ENCODE data around the gene EIF4G3. TPM values are rescaled to one million over a fixed set of nuclear protein-coding genes. Genes with fewer than 3 reads are reported as not detected.

EIF4G3 gene, protein sequence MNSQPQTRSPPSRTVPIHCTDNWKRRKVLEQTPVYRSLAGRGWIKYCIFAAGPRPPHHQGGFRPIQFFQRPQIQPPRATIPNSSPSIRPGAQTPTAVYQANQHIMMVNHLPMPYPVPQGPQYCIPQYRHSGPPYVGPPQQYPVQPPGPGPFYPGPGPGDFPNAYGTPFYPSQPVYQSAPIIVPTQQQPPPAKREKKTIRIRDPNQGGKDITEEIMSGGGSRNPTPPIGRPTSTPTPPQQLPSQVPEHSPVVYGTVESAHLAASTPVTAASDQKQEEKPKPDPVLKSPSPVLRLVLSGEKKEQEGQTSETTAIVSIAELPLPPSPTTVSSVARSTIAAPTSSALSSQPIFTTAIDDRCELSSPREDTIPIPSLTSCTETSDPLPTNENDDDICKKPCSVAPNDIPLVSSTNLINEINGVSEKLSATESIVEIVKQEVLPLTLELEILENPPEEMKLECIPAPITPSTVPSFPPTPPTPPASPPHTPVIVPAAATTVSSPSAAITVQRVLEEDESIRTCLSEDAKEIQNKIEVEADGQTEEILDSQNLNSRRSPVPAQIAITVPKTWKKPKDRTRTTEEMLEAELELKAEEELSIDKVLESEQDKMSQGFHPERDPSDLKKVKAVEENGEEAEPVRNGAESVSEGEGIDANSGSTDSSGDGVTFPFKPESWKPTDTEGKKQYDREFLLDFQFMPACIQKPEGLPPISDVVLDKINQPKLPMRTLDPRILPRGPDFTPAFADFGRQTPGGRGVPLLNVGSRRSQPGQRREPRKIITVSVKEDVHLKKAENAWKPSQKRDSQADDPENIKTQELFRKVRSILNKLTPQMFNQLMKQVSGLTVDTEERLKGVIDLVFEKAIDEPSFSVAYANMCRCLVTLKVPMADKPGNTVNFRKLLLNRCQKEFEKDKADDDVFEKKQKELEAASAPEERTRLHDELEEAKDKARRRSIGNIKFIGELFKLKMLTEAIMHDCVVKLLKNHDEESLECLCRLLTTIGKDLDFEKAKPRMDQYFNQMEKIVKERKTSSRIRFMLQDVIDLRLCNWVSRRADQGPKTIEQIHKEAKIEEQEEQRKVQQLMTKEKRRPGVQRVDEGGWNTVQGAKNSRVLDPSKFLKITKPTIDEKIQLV (N-terminal part only)
- 10 to 100 TPM; 41.2 to 57.3 (median 50.0) TPM for total RNA-seq

DNA sequence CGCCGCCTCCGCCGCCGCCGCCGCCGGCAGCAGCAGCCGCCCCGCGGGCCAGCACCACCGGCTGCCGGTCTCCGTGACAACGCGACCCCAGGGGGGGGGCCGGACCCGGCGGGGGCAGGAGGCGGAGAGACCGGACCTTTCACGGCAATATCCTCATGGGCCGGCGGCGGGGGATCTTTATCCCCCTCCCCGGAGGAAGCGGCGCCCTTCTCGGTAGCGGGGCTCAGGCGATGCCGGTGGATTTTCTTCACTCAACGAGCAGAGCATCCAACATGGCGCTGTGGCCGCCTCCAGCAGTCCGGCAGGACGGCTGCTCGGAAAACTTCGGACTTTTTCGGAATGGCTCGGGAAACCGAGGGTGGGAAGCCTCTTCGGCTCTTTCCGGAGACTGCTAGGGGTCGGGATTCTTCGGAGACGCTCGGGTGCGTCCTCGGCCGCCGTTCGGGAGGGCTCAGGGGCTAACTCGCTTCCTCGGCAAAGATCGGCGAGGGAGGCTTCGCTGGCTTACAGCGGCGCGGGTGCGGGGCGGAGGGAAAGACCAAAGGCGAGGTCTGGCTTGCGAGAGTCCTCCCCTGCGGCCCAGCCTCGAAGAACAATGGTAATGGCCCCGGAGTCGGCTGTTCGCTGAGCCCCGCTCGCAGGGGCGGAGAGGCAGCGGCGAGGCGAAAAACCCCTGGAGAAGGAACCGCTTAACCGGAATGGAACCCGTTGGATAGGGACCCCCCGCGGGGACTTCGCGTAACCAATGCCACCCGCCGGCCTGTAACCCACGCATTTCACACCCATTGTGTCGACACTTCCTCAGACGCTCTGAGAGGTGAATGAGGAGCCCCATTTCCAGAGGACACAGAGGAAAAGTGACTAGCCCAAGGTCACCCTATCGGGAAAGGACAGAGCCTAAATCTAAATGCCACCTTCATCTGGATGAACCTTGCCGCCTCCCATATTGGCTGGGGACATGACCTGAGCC, at the start of gene EIF4G3:
Gene EIF4G3 (minus strand): TSS at position 312 of the 970 bp plus-strand sequence. CDS start 174,155 bp downstream, outside the sequence.
- Histone ChIP-seq H3K27ac (peak within 1 kb of the TSS; percentile 85 to 97 (median 86)), H3K36me3 (no peaks in the 10 kb centered on the region), H3K27me3 (no peaks in the 10 kb centered on the region), H3K4me3 (peak within 1 kb of the TSS; percentile 58 to 80 (median 66)), H3K4me1 (peaks cover 0 to 29% (median 14%) of the 10 kb centered on the region in 4 donors), H3K9me3 (no peaks in the 10 kb centered on the region)
- peak; percentile 97 to 100 for DNase-seq (ENCODE audit: low spot score in 2 of 2)
- WGBS, 2 donors = 4 to 5% methylated on average over 39 to 52 of the region's 90 CpGs
- TF ChIP-seq EP300 (IDR thresholded peaks at IDR 0.05) (peak in 1 of 2 donors; percentile 91), POLR2A (IDR thresholded peaks at IDR 0.05) (peak; percentile 77 to 79)
- TF ChIP-seq, protein P1, sequence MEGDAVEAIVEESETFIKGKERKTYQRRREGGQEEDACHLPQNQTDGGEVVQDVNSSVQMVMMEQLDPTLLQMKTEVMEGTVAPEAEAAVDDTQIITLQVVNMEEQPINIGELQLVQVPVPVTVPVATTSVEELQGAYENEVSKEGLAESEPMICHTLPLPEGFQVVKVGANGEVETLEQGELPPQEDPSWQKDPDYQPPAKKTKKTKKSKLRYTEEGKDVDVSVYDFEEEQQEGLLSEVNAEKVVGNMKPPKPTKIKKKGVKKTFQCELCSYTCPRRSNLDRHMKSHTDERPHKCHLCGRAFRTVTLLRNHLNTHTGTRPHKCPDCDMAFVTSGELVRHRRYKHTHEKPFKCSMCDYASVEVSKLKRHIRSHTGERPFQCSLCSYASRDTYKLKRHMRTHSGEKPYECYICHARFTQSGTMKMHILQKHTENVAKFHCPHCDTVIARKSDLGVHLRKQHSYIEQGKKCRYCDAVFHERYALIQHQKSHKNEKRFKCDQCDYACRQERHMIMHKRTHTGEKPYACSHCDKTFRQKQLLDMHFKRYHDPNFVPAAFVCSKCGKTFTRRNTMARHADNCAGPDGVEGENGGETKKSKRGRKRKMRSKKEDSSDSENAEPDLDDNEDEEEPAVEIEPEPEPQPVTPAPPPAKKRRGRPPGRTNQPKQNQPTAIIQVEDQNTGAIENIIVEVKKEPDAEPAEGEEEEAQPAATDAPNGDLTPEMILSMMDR (IDR thresholded peaks at IDR 0.05) = peak in 3 of 5 experiments; percentile 5 to 43 (median 24)

DNA sequence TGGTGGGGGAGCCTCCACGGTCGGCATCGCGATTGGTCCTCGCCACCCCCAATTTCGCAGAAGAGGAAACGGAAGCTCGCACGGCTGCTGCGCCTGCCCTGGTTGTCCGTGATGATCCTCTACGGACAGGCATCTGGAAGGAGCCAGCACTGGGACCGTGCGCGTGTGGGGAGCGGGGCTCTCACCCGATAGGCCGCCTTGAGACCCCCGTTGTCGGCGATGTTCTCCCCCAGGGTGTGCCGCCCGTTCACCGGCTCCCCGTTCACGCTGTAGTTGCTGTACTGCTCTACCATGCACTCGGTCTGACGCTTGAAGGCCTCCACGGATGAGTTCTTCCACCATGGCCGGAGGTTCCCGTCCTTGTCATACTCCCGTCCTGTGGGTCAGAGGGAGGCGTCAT, 48.4 kb upstream of the EIF4G3 start:
- no peaks in the 10 kb centered on the region for H3K9me3 ChIP-seq
- no peak for DNase-seq (ENCODE audit: low spot score in 2 of 2)
- 93 to 96% methylated on average over 33 of the region's 33 CpGs for WGBS, 2 donors
- H3K4me3 ChIP-seq = no peak overlapping the region
- TF ChIP-seq POLR2A (IDR thresholded peaks at IDR 0.05) = no peak
- TF ChIP-seq EP300 (IDR thresholded peaks at IDR 0.05) = no peak
- TF ChIP-seq, protein P1 (IDR thresholded peaks at IDR 0.05) = no peak
- peaks cover 9 to 94% (median 24%) of the 10 kb centered on the region in 3 donors for H3K36me3 ChIP-seq
- no peak overlapping the region for H3K27ac ChIP-seq
- no peaks in the 10 kb centered on the region for H3K4me1 ChIP-seq
- H3K27me3 ChIP-seq = no peaks in the 10 kb centered on the region

DNA sequence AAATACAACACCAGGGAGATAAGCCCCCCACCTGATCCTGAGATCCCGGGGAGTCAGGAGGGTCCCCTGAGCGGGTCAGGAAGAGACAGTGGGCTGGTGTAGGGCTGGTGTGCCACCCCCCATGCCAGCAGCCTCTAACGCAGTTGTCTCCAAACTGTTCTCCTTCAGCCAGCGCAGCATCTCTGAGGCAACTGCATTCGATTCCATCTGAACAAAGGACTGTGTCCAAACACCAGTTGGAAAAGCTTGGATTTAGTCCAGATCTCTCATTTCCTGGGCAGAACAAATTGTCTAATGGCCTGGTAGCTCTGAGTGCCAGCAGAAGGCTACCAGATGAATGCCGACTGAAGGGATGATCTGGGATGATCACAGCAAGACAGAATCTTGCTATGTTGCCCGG, 44.1 kb upstream of the EIF4G3 start:
- Histone ChIP-seq H3K9me3 (no peaks in the 10 kb centered on the region), H3K27me3 (no peaks in the 10 kb centered on the region), H3K27ac (no peak overlapping the region), H3K4me3 (no peak overlapping the region), H3K36me3 (peaks cover 3 to 86% (median 11%) of the 10 kb centered on the region in 3 donors), H3K4me1 (no peaks in the 10 kb centered on the region)
- DNase-seq (ENCODE audit: low spot score in 2 of 2) = no peak
- TF ChIP-seq EP300 (IDR thresholded peaks at IDR 0.05) (no peak), POLR2A (IDR thresholded peaks at IDR 0.05) (no peak)
- TF ChIP-seq, protein P1 (IDR thresholded peaks at IDR 0.05) = no peak
- 71 to 90% methylated on average over 7 of the region's 7 CpGs for WGBS, 2 donors

DNA sequence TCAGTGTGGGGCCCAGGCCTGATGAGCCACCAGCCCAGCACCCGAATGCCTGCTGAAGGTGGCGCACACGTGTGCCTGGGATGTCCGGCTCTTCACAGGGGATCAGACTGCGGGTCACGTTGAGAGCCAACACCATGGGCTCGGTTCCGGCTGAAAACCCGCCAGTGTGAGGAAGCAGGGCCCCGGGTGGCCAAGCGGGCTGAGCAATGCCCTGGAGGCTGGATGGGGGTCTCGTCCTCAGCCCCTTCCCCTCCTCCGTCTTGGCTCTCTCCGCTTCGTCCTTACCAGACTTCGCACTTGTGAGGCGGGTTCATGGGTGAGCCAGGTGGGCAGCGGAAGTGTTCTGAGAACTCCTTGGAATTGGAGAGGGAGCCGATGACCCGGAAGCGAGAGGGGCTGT, 43.0 kb upstream of the EIF4G3 start:
- H3K9me3 ChIP-seq = no peaks in the 10 kb centered on the region
- H3K27me3 ChIP-seq = no peaks in the 10 kb centered on the region
- no peaks in the 10 kb centered on the region for H3K4me1 ChIP-seq
- no peak for DNase-seq (ENCODE audit: low spot score in 2 of 2)
- peaks cover 0 to 74% (median 8%) of the 10 kb centered on the region in 3 donors for H3K36me3 ChIP-seq
- 92 to 94% methylated on average over 20 to 21 of the region's 21 CpGs for WGBS, 2 donors
- no peak overlapping the region for H3K4me3 ChIP-seq
- H3K27ac ChIP-seq = no peak overlapping the region
- TF ChIP-seq EP300 (IDR thresholded peaks at IDR 0.05) (no peak), POLR2A (IDR thresholded peaks at IDR 0.05) (no peak)
- TF ChIP-seq, protein P1 (IDR thresholded peaks at IDR 0.05) = no peak
